LNCAP (cell line): ENCODE measurements around the gene TSSK3.
A peak's percentile ranks its signal among the peaks of the same experiment; 100 is the strongest.

Source experiments
- TF ChIP-seq, protein P1 (sequence below): fragments of 450-650 bp; IDR thresholded peaks from 2 replicates; pipeline ENCODE4 v1.5.1; 2017; ENCODE audit warnings: mild to moderate bottlenecking

The TSSK3 gene

DNA sequence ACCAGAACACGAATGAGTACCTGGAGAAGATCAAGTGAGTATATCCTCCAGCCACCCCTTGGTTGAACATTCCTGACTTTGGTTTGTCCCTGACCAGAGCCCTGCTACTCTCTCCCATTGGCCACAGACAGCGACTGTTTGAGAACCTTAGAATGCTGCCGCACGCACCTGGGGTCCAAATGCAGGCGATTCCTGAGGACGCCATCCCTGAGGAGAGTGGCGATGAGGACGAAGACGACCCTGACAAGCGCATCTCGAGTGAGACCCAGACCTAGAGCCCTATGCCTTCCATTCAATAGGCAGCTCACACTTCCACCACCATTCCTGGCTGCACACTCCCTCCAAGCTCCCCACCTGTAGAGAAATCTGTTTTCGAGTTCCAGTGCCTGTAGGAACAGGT lies 30.8 kb upstream of the TSSK3 start:
- TF ChIP-seq, protein P1, sequence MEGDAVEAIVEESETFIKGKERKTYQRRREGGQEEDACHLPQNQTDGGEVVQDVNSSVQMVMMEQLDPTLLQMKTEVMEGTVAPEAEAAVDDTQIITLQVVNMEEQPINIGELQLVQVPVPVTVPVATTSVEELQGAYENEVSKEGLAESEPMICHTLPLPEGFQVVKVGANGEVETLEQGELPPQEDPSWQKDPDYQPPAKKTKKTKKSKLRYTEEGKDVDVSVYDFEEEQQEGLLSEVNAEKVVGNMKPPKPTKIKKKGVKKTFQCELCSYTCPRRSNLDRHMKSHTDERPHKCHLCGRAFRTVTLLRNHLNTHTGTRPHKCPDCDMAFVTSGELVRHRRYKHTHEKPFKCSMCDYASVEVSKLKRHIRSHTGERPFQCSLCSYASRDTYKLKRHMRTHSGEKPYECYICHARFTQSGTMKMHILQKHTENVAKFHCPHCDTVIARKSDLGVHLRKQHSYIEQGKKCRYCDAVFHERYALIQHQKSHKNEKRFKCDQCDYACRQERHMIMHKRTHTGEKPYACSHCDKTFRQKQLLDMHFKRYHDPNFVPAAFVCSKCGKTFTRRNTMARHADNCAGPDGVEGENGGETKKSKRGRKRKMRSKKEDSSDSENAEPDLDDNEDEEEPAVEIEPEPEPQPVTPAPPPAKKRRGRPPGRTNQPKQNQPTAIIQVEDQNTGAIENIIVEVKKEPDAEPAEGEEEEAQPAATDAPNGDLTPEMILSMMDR = no peak

DNA sequence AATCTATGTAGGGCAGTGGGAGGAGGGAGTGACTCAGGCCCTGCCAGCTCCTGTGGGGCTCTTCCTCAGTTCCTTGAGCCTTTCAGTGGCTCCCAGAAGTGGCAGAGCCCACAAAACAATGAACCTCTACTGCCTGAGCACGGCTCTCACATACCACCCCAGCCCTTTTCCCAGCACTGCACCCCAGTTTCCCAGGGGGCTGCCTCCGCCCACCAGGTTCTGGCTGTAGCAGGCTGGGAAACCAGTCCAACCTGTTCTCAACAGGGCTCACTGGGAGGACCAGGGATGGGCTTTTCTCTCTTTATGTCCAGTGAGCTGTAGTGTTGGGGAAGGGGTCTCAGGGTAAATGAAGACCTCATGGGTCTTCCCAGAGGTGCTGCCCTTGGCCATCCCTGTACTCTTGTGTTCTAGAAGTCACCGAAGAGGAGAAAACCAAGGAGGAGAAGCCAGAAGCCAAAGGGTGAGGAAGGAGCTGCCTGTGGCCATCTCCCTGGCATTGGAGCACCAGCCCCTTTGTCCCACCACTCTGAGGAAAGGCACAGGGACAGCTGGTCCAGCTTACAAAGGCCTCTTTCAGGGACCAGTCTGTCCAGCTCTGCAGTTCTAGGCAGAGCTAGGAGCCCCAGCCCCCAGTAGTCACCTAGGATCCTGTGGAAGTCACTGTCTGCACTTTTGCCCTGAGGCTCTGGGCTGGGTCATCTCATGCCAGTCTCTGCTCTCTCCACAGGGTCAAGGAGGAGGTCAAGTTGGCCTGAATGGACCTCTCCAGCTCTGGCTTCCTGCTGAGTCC lies 29.9 kb upstream of the TSSK3 start:
- TF ChIP-seq, protein P1 = no peak

DNA sequence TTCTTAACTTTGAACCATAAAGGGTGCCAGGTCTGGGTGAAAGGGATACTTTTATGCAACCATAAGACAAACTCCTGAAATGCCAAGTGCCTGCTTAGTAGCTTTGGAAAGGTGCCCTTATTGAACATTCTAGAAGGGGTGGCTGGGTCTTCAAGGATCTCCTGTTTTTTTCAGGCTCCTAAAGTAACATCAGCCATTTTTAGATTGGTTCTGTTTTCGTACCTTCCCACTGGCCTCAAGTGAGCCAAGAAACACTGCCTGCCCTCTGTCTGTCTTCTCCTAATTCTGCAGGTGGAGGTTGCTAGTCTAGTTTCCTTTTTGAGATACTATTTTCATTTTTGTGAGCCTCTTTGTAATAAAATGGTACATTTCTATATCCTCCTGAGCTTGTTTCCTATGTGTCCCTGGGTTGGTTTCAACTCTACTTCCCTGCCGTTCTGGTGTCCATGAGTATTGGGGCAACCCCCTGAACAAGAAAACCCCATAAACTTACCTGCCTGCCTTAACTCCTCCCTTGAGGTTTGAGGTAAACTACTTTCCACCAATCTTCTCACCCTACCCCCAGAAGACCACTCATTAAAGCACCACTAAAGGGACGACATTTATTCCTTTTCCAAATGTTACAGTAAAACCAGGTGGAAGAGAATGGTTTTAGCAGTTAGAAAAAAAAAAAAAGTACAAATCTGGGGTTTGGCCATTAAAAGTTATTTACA lies 28.9 kb upstream of the TSSK3 start:
- TF ChIP-seq, protein P1 = no peak

DNA sequence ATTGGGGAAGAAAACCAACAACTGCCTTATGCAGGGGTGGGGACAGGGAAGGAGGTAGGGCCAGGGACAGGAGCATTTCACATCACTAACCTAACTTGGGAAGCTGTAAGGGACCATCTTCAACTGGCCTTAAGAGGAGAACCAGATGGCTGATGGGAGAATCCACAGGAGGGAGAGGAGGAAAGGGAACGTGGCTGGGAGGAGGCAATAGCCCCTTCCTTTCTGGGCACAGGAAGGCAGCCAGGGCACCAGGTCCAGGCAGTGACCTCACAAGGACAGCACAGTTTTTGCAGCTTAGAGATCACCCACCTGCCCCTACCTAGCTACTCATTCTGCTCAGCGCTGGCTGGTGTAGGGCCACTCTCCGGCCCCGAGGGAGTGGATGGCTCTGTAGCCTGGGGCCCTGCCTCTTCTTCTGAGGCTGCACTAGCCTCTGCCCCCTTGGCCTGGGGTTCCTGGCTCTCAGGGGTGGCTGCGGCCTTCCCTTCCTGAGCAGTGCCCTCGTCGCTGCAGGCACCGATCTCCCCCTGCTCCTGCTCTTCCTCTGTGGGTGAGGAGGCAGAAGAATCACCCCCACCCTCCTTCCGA lies 28.0 kb upstream of the TSSK3 start:
- TF ChIP-seq, protein P1 = no peak

DNA sequence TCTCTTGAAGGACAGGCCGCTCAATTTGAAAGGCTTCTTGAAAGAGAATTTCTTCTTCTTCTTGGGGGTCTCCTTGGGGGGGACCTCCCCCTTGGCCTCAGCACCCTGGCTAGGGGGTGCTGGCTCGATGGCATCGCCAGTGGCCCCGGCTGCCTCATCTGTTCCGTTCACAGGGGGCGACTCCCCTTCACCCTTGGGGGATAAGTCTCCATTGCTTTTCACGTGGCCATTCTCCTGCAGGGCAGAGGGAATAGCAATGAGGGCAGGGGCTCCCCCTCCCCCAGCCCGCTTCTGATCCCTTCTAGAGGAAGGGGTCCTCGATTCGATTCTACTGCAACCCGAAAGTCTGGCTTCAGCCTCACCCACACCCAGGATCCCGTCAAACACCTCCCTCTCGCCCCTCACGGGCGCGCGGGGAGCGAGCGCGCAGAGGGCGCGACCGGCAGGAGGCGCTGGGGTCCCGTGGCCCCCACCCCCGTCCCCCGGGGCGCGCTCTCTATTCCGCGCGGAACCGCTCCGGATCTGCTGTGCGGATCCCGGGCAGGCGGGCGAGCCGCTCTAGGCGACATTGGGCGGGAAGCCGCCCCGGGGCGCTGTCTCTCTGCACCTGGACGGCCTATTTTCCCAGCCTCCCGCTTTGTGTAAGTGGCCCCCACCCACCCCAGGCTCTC lies 27.3 kb upstream of the TSSK3 start:
- TF ChIP-seq, protein P1 = peak; percentile 72

DNA sequence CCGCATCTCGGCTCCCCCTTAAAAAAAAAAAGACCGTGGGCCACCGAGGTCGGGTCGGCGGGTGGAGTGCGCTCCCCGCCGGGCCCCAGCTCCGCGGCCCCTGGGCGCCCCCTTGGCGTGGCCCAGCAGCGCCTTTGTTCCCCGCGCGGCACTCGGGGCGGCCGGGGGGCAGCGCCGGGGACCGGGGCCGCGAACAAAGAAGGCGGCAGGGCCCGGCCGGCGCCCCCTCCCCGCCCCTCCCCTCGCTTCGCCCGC lies 26.9 kb upstream of the TSSK3 start:
- TF ChIP-seq, protein P1 = no peak

DNA sequence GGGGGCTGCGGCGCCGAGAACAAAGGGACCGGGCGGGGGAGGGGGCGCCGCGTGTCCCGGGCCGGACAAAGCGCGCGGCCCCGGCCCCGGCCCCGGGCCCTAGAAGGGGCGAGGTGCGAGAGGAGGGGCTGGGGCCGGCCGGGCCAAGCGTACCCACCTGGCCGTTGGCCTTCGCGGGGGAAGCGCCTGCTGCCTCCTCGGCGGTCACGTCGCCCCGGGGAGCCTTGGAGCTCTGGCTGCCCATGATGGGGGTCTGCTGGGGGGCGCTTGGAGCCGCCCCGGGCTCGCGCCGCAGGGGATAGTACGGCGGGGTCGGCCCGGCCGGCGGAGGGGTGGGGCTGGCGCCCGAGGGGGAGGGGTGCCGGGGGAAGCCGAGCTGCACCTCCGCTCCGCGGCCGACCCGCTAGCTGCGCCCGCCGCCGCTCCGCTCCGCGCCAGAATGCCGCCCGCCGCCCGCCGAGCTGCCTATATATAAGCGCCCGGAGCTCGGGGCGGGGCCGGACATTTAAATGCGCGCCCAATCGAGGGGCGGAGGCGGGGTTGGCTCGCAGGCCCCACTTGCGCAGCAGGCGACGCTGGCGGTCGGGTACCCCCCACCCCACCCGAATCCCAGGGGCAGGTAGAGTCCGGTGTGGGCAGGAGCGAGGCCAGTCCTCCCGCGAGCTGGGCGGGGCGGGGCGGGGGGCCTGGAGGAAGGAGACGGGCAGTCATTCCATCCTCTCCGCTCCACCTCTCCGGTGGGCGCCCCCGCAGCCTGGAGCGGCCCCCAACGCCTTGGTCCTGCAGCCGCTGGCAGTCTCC lies 26.3 kb upstream of the TSSK3 start, which contains the start of gene MARCKSL1:
Gene MARCKSL1 (minus strand): TSS at position 444 of the 801 bp plus-strand sequence. CDS start 200 bp downstream, at position 244.
- TF ChIP-seq, protein P1 = no peak
